Activated CD8-positive, alpha-beta memory T cell treated with anti-CD3 and anti-CD28 coated beads, Interleukin-2, amount 50 U/mL, for 24 hours (primary cell): ENCODE results near the gene FOXP1.

Experiments
- DNase-seq: peaks from one replicate; pipeline ENCODE4 v3.0.0-alpha.2; 2020; ENCODE audit errors: extremely low read depth

Gene FOXP1

DNA sequence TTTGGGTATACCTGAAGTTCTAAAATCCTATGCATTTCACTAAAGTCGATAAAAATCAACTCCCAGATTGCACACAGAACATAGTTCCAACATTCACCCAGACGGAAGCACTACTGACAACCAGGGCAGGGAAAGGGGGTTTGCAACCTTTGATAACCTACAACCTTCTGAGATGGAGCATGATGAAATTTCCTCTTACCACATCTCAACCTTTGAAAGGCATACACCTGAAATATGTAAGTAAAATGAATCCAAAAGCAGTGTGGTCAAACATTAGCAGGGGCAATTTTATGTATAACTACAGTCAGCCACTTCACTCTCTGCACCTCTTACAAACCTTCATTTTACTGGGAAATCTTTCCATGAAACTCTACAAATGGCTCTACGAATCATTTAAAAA lies 184.1 kb downstream of the FOXP1 start:
- DNase-seq = no peak

DNA sequence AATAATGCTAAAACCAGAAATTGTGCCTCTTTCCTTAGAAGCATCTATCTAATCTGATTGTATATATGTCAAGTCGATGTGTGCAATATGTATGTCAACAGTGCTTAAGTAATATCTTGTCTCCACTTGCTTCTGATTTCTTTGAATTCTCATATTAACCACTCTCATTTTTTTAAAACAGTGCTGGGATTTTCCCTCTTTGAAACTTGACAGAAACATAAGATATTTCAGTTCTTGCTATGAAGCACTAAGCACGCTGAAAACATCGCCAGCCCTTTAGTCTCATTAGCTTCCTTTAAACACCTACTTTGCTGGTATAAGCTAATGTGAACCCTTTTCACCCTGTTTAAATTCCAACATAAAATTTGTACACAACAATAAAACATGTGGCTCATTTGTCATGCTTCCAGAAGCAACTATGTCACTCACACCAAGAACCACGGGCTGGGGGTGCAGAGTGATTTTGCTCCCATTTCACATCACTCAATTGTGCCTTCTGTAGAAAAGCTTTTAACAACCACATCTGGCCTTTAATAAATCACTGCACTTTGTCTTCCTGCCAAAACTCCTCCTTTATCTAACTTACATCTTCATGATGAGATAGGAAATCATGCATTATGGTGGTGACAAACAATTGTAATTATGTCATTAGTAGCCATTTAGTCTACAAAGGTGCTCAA lies 185.2 kb downstream of the FOXP1 start:
- DNase-seq = no peak

DNA sequence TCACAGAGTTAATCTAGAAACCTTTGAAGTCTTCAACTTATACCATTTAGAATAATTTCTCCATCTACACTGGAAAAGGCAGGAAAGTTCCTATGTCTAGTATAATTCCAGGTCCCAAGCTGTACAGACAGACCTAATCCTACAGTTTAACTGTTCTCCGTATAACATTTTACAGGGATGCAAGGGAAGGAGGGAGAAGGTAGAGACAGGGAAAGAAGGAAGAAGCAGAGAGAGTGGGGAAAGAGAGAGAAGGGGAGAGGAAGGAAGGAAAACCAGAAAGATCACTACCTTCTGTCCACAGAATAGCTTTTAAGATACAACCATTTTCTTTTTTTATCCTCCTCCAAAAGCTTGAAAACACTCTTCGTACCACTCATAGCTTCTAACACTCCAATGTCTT lies 185.8 kb downstream of the FOXP1 start:
- DNase-seq = no peak

DNA sequence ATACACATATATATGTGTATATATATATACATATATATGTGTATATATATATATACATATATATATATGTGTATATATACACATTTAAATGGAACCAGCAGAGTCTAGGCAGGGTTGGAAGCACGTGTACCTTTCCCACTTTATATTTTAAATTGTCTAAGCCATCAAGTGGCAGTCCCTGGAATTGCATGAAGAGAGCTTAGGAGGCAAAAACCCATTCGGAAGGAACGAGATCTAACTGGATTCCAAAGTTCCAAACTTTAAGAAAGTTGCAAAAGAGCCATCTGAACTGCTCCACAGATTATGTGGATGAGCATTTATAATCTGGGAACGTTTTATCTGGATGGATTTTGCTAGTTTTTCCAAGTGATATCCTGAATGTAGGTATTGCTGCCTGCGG lies 186.5 kb downstream of the FOXP1 start:
- DNase-seq = no peak

DNA sequence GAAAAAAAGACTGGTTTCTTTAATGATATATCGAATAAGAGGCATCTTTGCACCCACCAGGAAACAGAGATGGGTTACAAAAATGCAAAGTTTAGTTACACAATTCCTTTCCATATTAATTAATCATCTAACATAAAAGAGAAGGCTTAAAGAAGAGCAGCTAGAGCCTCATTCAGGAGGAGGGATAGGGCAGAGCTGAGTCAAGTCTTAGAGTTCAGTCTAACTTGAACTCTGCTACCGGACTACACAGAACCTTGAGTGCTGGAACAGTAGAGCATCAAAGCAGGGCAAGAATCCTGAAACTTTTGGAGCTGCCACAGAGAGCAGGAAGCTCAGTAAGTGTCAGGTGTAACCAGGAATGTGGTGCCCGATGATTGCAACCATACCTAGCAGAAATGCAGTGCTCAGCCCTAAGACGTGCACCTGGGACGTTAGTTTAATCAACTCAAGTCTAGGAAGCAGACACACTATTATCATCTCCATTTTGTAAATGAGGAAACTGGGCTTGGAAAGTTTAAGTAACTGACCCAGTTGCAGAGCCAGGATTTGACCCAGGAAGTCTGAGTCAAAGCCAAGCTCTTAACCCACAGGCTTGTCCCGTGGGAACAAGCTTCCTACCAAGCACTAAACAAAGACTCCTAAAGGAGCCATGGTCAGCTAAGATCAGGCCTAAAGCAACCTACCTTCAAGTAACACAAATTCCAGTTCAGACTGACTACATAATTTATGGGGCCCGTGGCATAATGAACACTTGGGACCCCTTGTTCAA lies 187.4 kb downstream of the FOXP1 start:
- DNase-seq = no peak

DNA sequence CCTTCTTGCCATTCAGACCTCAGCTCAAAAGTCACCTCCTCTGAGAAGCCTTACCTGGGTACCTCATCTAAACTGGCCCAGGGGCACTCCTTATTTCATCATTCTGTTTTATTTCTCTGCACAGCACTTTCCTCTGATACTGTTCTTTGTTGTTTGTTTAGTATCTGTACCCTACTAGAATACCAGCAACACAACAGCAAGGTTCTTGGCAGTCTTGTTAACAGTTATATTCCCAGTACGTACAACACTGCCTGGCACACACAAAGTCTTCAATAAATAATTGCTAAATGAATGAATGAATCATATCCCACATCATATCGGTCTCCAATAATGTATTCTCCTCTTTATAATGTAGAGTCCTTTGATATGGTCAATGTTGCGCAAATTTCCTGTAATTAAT lies 188.1 kb downstream of the FOXP1 start:
- DNase-seq = no peak

DNA sequence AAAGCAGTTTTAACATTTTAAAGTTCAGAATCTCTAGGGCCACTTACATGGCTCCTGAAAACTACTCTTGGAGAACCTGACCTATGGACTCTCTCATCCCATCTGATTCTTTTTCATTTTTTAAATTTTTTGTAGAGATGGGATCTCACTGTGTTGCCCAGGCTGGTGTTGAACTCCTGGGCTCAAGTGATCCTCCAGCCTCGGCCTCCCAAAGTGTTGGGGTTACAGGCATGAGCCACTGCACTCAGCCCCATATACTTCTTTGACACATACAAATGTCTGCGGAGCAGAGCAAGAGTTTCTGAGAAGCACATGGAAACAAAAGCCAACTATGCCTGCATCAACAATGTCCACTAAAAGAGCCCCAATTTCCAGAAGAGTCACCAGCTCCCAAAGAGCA lies 189.8 kb downstream of the FOXP1 start:
- no peak for DNase-seq

DNA sequence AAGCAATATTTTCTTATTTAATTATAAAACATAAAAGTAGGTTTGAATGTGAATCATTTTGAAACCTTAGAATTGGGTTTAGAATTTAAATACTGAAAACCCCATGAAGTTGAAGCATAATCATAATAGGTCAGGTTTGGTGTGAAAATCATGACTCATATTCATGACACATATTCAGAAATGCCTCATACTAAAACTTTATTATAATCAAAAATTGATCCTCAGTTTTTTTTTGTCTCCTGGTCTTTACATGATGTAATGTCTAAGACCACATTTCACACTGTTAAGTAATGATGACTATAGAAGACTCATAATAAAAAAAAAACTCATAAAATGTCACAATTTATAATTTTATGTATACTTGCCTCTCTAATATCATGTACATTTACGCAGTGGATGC lies 190.4 kb downstream of the FOXP1 start:
- DNase-seq = no peak

DNA sequence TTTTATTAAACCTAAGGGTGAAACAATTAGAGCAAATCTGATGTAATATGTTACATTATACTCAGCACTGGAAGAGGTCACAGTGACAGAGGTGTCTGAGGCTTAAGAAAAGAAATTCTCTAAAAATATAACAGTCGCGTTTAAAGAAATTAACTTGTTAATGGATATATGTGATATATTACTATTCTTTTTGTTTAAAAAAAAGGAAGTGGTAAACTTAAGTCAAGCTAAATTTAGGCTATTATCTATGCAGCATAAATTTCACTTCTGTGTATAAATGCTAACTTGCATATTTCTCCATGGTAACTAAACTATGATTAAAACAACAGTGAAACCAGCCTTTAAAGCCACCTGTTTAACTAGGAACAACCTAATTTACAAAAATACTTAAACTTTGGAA lies 191.3 kb downstream of the FOXP1 start:
- DNase-seq = no peak

DNA sequence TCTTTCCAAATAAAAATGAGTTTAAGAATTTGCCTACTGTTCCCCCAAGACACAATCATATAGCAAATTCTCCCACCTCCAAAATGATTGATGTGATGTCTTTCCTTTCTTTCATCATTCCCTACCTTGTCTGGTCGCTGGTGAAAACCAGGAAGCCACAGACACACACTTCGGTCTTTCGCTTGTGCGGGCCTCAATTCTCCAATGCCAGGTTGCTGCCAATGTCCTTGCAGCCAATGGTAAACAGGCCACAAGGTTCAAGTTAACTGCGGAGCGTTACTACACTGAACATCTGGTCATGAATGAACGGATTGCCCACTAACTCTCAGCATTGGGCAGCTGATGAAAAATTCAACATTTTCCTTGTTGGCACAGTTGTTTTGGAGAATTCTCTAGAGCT lies 192.2 kb downstream of the FOXP1 start:
- no peak for DNase-seq

DNA sequence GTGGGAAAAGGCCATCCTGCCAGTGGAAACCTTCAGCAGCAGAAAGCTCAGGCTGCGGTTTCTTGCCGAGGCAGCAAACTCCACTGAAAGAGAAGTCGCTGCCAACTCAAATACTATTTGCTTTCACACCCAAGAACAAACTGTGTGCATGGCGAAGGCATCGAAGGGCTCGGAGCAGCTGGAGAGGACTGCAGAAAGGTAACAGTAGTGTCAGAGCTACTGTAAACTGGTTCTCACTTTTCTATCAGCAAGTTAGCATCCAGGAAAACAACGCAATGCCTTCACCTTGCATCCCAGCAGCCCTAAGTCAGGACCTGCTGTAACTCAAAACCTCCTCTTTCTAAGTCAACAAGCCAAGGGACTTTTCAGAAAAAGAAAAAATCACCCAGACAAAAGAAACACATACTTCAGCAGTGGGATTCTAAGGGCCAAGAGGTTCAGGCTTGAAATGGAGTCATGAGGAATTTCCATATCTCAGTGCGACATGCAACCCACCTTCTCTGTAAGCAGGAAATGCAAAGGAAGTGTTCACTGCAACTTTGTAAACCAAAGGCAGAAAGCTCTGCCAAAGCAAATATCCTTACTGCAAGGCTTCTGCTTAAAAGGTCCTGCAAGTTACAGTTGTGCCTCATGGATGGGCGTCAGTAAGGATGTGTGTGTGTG lies 193.5 kb downstream of the FOXP1 start:
- no peak for DNase-seq

DNA sequence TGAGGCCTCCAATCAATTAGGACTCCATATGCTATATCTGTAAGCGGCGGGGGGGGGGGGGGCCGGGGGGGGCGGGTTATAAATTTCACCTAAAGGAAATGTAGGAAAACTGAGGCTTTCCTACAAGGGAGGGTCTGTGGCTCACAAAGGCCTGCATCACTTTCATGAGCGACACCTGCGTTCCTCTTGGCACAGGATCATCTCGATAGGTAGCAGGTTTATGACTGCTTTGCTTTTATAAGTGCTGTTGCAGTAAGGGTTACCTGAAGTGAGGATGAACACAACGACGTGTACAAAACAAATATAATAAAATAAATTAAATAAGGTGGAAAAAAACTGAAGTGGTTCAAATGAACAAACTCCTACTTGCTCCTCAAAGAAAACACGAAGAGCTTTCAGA lies 194.3 kb downstream of the FOXP1 start:
- DNase-seq = no peak

DNA sequence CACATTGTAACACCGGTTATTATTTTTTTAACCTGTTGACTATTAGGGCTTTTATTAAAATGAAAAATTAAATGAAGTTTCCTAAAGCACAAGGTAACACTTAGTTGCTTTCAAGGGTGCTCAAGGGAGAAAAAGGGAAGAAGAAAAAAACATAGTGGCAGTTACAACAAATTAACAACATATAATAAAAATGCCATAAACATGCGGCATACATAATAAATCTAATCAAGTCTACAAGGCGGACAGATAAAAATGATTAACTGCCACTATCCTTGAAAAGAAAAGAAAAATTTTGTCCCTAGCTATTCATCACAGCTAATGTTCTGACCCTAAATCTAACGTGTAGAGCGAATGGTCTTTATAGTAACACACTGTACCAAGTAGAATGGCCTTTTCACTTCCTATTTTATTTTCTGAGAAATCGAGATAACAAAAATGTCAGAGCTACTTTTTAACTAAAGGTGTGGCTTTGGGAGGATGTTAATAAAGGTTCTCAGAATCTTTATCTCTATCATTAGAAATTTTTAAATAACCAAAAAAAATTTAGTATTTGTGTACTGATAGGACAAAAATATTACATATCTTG lies 194.9 kb downstream of the FOXP1 start:
- no peak for DNase-seq

DNA sequence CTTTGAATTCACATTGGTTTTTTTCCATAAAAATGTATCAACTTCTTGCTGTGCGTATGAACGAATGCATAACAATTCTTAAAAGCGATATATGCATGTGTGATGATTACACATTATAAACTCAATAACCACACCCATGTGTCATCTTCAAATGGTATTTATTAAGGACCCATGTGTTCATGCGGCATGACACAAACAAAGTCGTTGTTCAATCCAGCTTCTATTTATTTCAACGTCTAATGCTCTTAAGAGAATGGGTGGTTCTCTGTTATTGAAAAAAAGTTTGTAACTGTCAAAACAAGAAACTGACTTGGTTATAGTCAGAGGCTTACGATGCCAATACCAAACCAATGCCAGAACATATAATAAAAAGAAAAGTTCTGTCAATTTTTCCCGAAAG lies 195.9 kb downstream of the FOXP1 start:
- no peak for DNase-seq

DNA sequence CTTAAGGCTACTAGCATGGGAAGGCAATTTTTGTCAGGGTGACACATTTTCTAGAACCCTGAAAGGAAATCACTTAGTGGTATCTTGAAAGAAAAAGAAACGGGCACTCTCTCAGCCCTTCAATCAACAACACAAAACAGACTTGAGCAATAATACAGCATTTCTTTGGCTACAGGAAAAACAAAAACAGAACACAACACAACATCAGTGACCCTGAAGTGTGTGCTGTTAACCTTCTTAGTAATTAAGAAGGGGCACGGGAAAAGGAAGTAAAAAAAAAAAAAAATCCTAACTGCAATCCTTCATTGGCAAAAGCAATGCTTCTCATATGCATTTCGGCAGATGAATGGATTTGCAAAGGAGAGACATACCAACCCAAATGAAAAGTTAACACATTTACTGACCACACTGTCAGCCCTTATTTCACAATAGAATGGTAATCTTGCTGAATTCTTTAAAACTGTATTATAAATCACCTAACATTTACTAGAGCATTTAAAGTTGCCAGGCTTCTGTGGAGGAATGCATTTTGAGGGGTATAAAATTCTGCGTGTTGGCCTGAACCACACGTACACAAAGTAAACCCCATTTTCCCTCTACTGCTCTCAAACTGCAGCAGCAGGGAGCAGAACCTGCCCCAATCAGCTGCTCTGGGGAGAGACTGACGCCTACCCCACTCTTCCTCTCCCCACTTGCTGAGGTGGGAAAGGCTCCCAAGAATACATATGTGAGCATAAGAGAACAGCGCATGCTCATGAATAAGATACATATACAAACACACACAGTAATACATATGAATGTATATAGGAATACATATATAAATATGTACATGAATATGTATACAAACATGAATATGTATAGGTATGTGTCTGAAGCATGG lies 198.5 kb downstream of the FOXP1 start:
- DNase-seq = no peak

DNA sequence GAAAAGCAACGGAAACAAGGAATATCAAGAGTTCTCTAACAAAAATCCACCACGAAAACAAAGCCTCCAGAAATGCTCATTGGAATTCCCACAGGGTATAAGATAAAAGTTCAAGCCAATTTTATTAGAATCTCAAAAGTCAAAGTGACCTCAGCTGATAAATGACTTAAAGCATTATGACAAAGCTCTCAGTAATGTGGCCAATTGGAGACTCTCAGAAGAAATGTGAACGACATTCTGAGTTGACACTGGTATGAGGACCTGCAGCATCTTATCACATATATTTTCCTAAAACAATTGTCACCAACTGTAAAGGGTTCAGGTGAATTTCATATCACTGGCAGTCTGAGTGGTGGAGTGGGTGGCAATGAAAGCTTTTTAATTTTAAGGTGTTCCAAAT lies 199.1 kb downstream of the FOXP1 start:
- no peak for DNase-seq

DNA sequence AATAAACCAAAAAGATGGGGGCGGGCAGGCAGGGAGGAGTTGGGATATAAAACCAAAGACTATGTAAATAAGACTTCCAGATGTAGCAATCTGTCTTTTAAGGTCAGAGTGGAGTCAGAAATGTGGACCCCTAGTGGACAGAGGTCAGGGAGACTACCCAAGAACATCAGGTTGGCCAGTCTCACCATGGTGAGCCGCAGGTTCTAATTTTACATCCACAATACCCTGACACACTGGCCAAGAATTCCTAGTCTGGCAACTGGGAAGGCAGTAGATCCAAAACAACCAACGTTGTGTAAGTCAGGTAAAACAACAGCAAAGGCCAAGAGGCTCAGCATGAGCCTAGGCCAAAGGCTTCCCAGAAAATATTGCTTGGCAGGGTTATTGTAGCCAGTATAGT lies 203.4 kb downstream of the FOXP1 start:
- DNase-seq = no peak

DNA sequence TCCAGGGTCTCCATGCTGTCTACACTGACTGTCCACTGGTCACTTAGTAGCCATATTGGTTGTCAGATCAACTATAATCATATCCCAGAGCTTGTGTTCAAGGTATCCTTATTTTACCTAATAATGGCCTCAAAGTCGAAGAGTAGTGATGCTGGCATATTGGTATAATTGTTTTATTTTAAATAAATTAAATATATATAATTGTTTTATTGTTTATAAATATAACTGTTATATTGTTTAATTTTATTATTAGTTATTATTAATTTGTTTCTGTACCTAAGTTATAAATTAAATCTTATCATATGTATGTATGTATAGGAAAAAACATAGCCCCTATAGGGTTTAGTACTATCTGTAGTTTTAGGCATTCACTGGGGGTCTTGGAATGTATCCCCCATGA lies 205.0 kb downstream of the FOXP1 start:
- no peak for DNase-seq

DNA sequence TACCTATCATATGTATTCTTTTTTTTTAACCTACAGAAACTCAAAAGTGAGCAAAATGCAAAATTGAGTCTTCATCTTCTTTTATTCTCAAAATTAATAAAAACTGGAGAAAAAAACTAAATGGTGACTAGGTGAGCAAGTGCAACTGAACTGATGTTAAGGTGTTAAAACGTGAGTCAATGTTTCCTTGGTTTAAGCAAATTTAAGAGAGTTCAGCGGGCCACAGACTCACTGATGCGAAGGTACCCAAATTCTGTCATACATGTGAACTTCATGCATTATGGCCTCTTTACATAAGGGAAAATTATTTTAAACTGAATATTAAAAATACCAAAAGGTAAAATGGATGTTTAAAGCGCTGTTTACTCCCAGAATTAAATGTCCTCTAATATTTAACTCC lies 206.6 kb downstream of the FOXP1 start:
- no peak for DNase-seq

DNA sequence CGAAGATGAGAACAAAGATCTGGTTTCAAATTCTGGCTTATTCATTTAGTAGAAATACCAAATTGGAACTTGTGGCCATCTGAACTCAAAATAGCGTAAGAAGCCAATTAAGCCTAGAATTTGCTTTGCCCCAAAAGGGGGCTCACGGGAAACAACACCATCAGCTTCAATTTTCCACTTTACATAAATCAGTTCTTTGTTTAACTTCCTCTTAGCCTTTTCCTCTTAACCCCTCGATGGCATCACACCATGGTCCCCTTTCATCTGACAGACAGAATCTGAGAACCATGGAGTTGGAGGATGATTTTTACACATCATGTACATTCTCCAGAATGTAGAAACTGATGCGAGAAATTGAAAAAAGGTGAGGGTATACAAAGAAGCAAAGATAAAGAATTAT lies 207.0 kb downstream of the FOXP1 start:
- DNase-seq = no peak

DNA sequence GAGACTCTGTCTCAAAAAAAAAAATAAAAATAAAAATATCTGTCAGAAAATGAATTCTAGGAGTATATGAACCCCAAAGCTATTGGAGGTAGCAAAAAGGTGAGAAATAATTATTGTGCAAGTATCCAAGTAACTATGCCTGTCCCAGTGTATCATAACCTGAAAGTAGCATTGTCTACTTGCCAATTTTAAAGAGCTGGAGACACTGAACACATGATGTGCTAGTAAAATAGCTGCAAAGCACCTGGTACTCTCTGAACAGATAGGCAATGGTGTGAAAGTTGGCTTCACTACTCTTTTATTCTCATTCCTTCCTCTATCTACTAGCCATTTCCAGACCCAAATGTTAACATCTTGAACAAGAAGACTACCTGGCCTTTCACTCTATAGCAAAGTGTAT lies 208.9 kb downstream of the FOXP1 start:
- DNase-seq = no peak
